Fibroblast of pulmonary artery (primary cell): Measurements from ENCODE around the gene CDK7.
A peak's percentile ranks its signal among the peaks of the same experiment; 100 is the strongest.

Source experiments
- DNase-seq: peaks from one replicate; pipeline ENCODE4 v3.0.0-alpha.2; 2010; ENCODE audit warnings: low read depth
- H3K4me3 ChIP-seq: replicated peaks from 2 replicates; pipeline ENCODE4 v1.5.1; 2011; ENCODE audit warnings: low read depth, mild to moderate bottlenecking, control low read depth, low read length, moderate library complexity
- TF ChIP-seq, protein P1 (sequence below): IDR thresholded peaks from 2 replicates; pipeline ENCODE4 v1.5.1; 2011; ENCODE audit warnings: mild to moderate bottlenecking, control low read depth, low read length, inconsistent platforms; ENCODE audit errors: missing control alignments

The CDK7 gene

DNA sequence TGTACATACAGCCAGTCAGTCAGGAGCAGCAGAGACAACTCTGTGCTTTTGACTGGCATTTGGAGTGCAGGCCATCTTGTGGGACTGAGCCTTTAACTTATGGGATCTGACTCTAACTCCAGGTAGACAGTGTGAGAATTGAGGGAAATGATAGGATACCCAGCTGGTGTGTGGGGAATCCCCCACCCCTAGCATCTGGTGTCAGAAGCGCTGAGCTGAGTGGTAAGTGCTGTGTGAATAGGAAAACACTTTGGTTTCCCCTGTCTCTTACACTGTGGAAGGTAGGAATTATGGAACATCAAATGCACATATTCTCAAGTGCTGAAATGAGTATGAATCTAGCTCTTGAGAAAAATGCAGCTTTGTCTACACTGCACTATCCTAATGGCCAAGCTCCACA is 54.0 kb downstream of the CDK7 start:
- TF ChIP-seq, protein P1, sequence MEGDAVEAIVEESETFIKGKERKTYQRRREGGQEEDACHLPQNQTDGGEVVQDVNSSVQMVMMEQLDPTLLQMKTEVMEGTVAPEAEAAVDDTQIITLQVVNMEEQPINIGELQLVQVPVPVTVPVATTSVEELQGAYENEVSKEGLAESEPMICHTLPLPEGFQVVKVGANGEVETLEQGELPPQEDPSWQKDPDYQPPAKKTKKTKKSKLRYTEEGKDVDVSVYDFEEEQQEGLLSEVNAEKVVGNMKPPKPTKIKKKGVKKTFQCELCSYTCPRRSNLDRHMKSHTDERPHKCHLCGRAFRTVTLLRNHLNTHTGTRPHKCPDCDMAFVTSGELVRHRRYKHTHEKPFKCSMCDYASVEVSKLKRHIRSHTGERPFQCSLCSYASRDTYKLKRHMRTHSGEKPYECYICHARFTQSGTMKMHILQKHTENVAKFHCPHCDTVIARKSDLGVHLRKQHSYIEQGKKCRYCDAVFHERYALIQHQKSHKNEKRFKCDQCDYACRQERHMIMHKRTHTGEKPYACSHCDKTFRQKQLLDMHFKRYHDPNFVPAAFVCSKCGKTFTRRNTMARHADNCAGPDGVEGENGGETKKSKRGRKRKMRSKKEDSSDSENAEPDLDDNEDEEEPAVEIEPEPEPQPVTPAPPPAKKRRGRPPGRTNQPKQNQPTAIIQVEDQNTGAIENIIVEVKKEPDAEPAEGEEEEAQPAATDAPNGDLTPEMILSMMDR = no peak
- no peak overlapping the region for H3K4me3 ChIP-seq
- no peak for DNase-seq

DNA sequence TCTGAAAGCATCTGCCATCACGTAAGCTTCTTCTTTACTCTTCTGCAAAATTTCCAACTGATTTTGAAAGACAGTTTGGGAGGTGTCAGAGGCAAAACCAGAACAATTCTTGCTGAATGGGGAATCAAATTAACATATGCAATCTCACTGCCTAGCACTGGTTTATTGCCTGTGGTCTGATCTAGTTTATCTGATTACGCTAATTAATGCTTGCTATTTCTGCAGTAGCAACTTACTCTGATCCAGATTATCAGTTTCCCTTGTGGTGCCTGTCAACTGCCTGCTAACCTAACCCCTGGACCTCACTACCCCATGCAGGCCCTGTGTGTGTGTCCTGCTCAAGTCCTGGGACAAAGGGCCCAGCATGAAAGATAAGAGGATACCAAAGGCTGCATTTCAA is 57.6 kb downstream of the CDK7 start:
- TF ChIP-seq, protein P1 = no peak
- no peak for DNase-seq
- H3K4me3 ChIP-seq = no peak overlapping the region

DNA sequence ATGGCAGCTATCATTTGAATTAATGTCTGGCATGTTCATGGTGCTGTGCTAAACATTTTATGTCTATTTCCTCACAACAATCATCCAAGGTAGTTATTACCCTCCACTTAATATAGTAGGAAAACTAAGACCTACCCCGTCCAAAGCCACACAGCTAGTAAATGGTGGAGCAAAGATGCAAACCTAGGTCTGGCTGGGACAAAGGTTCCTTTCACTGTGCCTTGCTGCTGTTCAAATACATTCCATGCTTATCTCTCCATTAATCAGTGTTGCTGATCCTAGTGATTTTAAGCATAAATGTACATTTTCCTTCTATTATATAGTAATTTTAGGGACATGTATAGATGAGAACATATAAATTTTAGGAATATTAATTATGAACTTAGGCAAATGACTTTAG is 59.2 kb downstream of the CDK7 start:
- TF ChIP-seq, protein P1 = no peak
- H3K4me3 ChIP-seq = no peak overlapping the region

DNA sequence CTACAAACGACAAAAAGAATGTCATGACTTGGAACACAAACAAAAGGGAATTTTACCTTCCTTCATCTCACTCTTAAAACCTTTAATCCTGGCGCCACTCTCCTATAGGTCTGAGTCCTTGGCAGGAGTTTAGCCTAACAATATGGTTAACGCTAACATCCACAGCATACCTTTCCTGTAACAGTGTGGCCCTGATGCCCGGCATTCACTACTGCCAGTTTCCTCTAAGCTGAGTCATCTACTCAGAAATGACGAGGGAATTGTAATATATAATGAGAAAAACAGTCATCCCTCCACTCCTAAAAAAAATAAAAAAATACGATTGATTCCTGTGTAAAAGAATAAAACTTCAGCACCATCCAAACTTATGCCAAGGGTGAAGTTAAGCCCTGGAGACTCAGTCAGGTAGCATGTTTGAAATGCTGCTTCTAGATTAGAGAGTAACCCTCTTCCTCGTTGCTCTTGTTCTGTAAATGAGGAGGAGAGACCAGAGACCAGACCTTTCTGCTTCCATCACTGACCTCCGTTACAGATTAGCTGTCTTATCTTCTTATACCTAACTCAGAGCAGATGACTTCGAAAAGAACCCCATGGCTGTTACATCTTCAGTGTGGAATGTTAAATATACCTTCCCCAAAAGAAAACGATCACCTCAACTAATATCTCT is 60.5 kb downstream of the CDK7 start:
- DNase-seq = peak; percentile 68
- no peak overlapping the region for H3K4me3 ChIP-seq
- TF ChIP-seq, protein P1 = no peak

More for the DNA sequence above, 59.2 kb downstream of the CDK7 start:
- DNase-seq = no peak

DNA sequence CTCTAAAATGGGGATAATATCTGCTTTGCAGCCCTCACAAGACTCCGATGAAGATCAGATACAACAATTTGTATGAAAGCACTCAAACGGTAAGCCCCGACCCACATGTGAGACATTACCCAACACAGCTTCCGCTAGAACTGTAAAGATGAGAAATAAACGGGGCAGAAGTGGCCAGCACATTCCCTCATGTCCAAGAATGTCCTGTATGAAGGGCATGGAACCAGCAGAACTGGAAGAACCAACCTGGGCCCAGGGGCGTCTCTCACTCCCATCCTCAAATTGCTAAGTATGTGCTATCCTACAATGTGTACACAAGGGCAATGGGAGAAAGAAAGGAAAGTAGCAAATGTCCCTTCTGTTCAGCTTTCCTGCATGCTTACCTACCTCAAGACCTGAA is 64.9 kb downstream of the CDK7 start:
- no peak for DNase-seq
- TF ChIP-seq, protein P1 = no peak
- no peak overlapping the region for H3K4me3 ChIP-seq

DNA sequence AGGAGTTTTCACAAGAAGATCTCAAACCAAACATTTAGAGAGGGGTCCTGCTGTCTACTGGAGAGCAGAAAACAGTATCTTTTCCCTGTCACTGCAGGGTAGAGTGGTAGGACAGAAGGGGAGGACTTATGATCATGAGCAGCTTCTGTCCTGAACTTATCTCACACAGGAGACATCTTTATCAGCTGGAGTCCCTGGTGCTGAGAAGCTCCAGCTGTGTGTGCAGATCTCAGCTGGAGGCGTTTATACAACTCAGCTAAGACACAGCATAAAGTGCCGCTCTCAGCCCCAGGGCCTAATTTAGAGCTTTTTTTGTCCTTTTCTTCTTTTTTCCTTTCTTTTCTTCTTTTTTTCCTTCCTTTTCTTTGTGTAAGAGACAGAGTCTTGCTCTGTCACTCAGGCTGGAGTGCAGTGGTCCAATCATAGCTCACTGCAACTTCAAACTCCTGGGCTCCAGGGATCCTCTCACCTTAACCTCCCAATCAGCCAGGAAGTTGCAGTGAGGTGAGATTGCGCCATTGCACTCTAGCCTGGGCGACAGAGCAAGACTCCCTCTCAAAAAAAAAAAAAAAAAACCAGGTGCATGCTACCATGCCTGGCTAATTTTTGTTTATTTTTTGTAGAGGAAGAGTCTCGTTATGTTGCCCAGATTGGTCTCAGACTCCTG is 66.0 kb downstream of the CDK7 start:
- peak; percentile 22 for DNase-seq
- TF ChIP-seq, protein P1 = no peak
- no peak overlapping the region for H3K4me3 ChIP-seq

DNA sequence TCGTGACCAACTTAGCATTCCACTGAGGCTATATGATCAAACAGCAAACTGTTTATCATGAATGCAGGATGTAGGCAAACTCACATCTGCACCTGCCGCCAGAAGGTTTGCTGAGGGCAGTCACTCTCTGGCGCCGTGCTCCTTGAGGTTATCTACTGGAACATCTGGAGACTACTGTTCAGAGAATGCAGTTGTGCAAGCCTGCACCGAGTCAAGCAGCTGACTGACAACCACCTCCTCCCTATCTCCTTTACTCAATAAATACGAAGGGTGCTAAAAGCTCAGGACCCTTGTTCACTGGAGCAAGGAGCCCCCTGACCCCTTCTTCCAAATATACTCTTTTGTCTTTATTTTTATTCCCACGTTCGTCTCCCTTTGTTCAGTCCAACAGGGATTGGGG is 70.8 kb downstream of the CDK7 start:
- no peak overlapping the region for H3K4me3 ChIP-seq
- DNase-seq = no peak
- TF ChIP-seq, protein P1 = no peak
